Body of pancreas (tissue), 4 donors: Measurements from ENCODE around the gene SLC28A1.

ENCODE experiments used
- CTCF ChIP-seq, 7 experiments: fragments of 450-650 bp in 4 of 7; fragments of 200-600 bp in 3 of 7; sonication (generic) in 3 of 7; IDR thresholded peaks; one replicate each; pipeline ENCODE4 v1.5.1; 2016 to 2019; ENCODE audit warnings: antibody characterized with exemption in 7 of 7
- POLR2A ChIP-seq, 3 donors: fragments of 450-650 bp; IDR thresholded peaks; one replicate each; pipeline ENCODE4 v1.6.1; 2016; ENCODE audit warnings: antibody characterized with exemption in 3 of 3, mild to moderate bottlenecking in 2 of 3

GRCh38 chr15:84934942-84935729, 50.7 kb downstream of the SLC28A1 start:
- peak in 1 of 7 experiments; percentile 24 for TF ChIP-seq CTCF (IDR thresholded peaks at IDR 0.05)
- no peak for TF ChIP-seq POLR2A (IDR thresholded peaks at IDR 0.05)
